HG03439 (cell line): ENCODE measurements around the gene DGKH.
"Not testable (repeated sequence)": the region's sequence is repeated elsewhere in the genome, so short reads cannot be mapped to it uniquely, and the experiment has no call there.

Experiments used
- ATAC-seq: cut with Tn5 transposase; IDR thresholded peaks from one replicate; pipeline ENCODE4 v1.9.1; 2021; ENCODE audit warnings: mild to moderate bottlenecking, moderate library complexity; ENCODE audit not compliant: unreplicated experiment

The DGKH gene

GRCh38 chr13:42071672-42072419, 23.4 kb downstream of the DGKH start:
- ATAC-seq = no peak

- no peak for ATAC-seq
These were observed 25.2 kb downstream of the DGKH start for GRCh38 chr13:42073683-42074082.

GRCh38 chr13:42075517-42075916, 27.1 kb downstream of the DGKH start:
- ATAC-seq = no peak

- no peak for ATAC-seq
These were observed 27.9 kb downstream of the DGKH start for GRCh38 chr13:42076309-42076713.

- ATAC-seq = no peak
These were observed 29.8 kb downstream of the DGKH start for GRCh38 chr13:42078128-42078808.

- no peak for ATAC-seq
These were observed 34.8 kb downstream of the DGKH start for GRCh38 chr13:42083138-42083770.

GRCh38 chr13:42084722-42085121, 36.3 kb downstream of the DGKH start:
- no peak for ATAC-seq

- ATAC-seq = no peak
These were observed 38.1 kb downstream of the DGKH start for GRCh38 chr13:42086582-42086981.

- ATAC-seq = no peak
These were observed 46.1 kb downstream of the DGKH start for GRCh38 chr13:42094516-42095040.

- not testable (repeated sequence) for ATAC-seq
These were observed 47.8 kb downstream of the DGKH start for GRCh38 chr13:42096222-42096621.

GRCh38 chr13:42099962-42100675, 51.7 kb downstream of the DGKH start:
- no peak for ATAC-seq

- ATAC-seq = no peak
These were observed 52.5 kb downstream of the DGKH start for GRCh38 chr13:42100960-42101359.

GRCh38 chr13:42101821-42102585, 53.6 kb downstream of the DGKH start:
- no peak for ATAC-seq

- no peak for ATAC-seq
These were observed 54.8 kb downstream of the DGKH start for GRCh38 chr13:42102961-42103865.

GRCh38 chr13:42106998-42107397, 58.5 kb downstream of the DGKH start:
- no peak for ATAC-seq

- no peak for ATAC-seq
These were observed 59.0 kb downstream of the DGKH start for GRCh38 chr13:42107421-42107820.

- ATAC-seq = no peak
These were observed 59.8 kb downstream of the DGKH start for GRCh38 chr13:42108217-42108616.

GRCh38 chr13:42109957-42110356, 61.5 kb downstream of the DGKH start:
- no peak for ATAC-seq

- ATAC-seq = no peak
These were observed 62.1 kb downstream of the DGKH start for GRCh38 chr13:42110410-42111155.
